CD4-positive, alpha-beta T cell treated with Interleukin-17A for 1 hour (primary cell): Measurements from ENCODE around the gene SPTBN5.

Source experiments
- DNase-seq: peaks from one replicate; pipeline ENCODE4 v3.0.0-alpha.2; 2020

SPTBN5 gene

GRCh38 chr15:41903782-41904181 lies 9.9 kb upstream of the SPTBN5 start:
- DNase-seq = no peak

DNA sequence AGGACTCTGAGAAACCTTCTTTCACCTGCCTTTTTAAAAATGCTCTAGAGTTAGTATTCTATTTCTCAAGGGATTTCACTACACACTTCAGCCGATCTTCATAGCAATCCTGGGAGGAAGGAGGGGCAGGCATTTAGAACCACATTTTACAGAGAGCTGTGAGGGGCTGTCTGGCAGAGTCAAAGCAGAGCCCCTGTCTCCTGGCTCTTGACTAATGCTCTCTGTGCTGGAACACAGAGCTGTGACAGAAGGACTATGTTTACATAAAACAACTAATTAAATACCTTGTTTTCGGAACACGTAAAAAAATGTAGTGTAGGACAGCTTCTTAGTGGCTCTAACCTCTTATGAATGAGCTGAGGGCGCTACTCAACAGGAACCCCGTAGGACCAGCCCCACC lies 7.6 kb upstream of the SPTBN5 start:
- no peak for DNase-seq

GRCh38 chr15:41900526-41901380 lies 6.9 kb upstream of the SPTBN5 start:
- DNase-seq = no peak

GRCh38 chr15:41899854-41900442 lies 6.1 kb upstream of the SPTBN5 start:
- no peak for DNase-seq

DNA sequence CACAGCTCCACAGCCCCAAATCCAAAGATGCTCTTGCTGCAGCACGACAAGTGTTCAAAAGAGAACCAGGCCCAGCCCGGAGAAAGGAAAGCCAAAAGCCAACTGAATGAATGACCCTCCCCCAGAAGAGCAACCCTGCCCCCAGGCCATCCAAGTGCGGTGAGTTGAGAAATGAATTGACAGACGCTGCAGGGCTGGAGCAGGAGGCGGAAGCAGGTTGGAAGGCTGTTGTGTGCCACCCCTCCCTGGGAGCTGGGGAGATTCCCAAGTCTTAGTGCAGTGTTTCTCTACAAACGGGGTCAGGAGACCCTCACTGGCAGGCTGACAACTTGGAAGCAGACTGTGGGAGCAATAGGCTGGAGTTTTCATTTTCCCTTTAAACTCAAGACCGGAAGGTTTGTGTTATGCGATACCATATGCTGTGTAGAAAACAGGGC lies 3.5 kb upstream of the SPTBN5 start:
- no peak for DNase-seq

GRCh38 chr15:41896566-41896965 lies 2.7 kb upstream of the SPTBN5 start:
- DNase-seq = no peak

DNA sequence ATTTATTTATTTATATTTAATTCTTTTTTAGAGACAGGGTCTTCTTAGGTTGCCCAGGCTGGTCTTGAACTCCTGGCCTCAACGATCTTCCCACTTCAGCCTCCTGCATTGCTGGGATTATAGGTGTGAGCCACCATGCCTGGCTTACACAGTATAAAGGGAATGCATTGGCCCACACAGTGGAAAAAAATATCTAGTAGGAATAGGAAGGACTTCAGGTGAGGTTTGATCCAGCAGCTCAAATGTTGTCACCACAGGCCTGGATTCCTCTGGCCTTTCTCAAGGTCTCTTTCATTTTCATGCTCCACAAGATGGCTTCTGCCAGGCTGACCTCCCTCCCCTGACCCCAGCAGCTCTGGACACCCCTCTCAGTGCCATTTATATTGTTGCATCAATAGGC lies 2.1 kb upstream of the SPTBN5 start:
- DNase-seq = no peak

DNA sequence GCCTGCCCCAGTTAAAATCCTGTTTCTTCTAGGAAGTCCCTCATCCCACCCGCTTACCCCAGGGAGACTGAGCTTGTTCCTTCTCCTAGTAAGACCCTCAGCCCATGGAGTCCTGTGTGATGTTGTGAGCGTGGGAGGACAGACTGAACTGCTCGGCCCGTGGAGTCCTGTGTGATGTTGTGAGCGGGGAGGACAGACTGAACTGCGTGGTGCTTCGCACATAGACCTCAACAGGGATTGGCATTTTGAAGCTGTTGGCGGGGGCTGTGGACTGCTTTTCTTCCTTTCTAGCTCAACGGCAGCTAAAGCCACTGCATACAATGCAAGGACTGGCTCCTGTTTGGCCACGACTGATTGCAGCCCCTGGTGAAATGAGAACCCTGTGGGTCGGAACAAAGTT lies 1.6 kb upstream of the SPTBN5 start:
- DNase-seq = no peak

GRCh38 chr15:41894791-41895463 lies 1.1 kb upstream of the SPTBN5 start:
- DNase-seq = peak; percentile 91

DNA sequence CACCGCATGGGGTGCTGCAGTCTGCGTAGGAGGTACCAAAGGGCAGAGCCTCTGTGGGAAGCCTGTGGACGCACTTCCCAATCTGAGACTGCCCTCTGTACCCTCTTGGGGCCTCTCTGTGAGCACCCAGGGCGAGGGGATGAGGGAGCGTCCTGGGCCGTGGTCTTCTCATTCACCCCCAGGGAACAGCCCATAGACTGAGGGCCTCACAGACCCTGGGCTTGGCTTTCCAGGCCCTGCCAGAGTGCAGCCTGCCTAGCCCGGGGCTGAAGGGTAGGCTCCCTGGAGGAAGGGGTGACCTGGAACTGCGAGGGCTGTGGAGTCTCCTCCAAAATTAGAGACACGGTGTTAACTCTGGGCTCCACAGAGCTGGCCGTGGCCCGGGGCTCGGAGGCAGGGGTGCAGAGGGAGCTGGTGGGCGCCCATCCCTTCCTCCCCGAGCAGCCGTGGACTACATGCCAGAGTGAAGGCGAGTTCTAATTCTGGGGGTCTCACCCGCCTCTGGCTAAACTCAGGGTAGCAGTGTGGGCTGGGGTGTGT lies 468 bp upstream of the SPTBN5 start:
- DNase-seq = no peak

DNA sequence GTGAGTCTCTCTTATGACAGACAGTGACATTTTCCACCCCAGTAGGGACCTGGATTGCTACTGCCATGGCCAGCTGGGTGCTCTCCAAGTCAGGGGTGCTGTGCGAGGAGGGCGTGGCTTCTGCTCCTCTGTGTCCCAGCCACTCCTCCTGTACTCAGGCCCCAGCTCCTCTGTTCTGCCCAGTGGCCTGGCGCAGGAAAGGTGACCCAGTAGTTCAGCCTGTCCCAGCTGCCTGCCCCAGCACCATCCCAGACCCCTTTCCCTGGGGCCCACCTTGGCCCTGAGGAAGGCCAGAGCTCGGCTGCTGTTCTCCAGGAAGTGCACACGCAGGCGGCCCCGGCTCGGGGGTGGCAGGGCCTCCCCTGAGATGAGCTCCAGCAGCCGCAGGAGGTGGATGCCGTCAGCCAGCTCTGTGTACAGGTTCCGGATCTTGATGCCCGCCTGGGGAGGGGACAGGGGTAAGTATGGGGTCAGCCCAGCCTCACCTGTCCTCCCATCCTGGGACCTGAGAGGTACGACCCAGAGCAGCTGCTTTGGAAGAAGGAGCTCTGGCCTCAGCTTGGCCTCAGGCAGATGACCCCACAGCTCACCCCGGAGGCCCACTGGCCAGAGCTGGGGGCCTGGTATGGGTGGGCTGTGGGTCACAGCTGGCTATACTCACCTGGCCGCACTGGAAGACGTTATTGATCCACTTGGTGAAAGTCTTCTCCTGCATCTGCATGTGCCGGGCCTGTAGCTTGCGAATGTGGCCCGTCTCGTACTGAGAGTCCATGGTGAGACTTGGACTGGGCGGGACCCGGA lies 1.0 kb downstream of the SPTBN5 start:
- peak; percentile 29 for DNase-seq

- no peak for DNase-seq
These were observed 1.9 kb downstream of the SPTBN5 start for GRCh38 chr15:41891946-41892345.

GRCh38 chr15:41891226-41891625 lies 2.6 kb downstream of the SPTBN5 start:
- DNase-seq = no peak

- DNase-seq = no peak
These were observed 3.7 kb downstream of the SPTBN5 start for GRCh38 chr15:41890050-41890690.

- no peak for DNase-seq
These were observed 5.1 kb downstream of the SPTBN5 start for GRCh38 chr15:41888662-41889253.

- no peak for DNase-seq
These were observed 6.0 kb downstream of the SPTBN5 start for GRCh38 chr15:41887893-41888292.

- DNase-seq = no peak
These were observed 6.7 kb downstream of the SPTBN5 start for GRCh38 chr15:41887161-41887560.

- DNase-seq = no peak
These were observed 7.1 kb downstream of the SPTBN5 start for GRCh38 chr15:41886741-41887140.

DNA sequence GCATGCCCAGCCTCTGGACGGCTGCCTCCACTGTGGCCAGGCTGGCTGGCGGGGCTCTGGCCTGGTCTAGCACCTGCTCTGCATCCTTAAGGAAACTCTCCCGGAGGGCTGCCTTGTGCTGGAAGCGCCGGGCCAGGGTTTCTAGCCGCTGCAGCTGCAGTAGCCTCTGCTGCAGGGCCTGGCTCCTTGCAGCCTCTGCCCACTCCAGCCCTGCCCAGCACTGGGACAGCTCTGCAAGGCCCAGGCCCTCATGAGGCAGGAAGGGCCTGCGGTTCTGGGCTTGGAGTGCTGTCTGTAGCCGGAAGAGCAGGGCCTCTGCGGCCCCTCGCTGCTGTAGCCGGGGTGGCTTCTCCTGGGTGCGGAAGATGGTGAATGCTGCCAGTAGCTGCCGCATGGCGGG lies 8.0 kb downstream of the SPTBN5 start:
- no peak for DNase-seq

DNA sequence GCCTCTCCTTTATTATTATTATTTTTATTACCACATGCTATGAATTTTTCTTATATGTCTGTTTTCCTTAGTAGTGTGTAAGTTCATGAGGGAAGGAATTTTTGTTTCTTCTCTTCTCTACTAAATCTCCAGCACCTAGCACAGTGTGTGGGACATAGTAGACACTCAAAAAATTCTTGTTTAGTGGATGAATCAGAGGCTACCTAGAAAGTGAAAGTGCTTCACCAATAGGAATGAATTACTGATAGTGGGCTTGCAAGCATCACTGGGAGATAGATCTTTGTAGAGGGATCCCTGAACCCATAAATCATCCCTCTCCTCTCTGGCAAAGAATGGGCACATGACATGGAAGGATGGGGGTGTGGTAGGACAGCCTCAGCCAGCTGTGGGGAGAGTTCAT lies 8.5 kb downstream of the SPTBN5 start:
- no peak for DNase-seq

DNA sequence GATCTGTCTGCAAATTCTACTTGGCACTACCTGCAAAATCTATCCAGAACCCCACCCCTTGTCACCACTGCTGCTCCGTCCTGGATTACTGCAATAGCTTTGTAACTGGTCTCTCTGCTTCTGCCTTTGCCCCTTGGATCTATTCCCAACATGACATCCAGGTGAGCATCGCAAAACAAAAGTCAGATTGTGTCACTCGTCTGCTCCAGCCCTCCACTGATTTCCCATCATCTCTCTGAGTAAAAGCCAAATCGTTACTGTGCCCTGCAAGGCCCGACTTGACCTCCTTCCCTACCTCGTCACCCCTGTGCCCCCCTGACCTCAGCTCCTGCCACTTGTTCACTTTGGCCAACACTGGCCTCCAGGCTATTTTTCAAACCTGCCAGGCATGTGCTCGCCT lies 9.4 kb downstream of the SPTBN5 start:
- no peak for DNase-seq

GRCh38 chr15:41883484-41883825 lies 10.4 kb downstream of the SPTBN5 start:
- DNase-seq = no peak
